Astrocyte (in vitro differentiated cells and primary cell): ENCODE data around the gene CDKN2B-AS1. TPM values are rescaled to one million over a fixed set of nuclear protein-coding genes. Genes with fewer than 3 reads are reported as not detected.

Experiments
- DNase-seq: peaks from one replicate; pipeline ENCODE4 v3.0.0-alpha.2; 2010; ENCODE audit warnings: low read depth
- FAIRE-seq: peaks from 2 replicates; lab custom pipeline; 2011; peaks lifted over from hg19 to GRCh38; lab: Jason Lieb, UNC
- H2AFZ ChIP-seq: 2 replicates; pipeline ENCODE4 v1.6.0; 2012; ENCODE audit warnings: low read depth, low read length, inconsistent platforms
- H3K27ac ChIP-seq: 2 replicates; pipeline ENCODE4 v1.5.1; 2011; ENCODE audit warnings: low read depth, low read length, inconsistent platforms
- H3K27me3 ChIP-seq: 2 replicates; pipeline ENCODE4 v1.6.0; 2011; ENCODE audit warnings: low read length, inconsistent platforms; ENCODE audit not compliant: insufficient read depth
- H3K36me3 ChIP-seq: 2 replicates; pipeline ENCODE4 v1.5.1; 2011; ENCODE audit warnings: low read length, inconsistent platforms; ENCODE audit not compliant: insufficient read depth
- H3K4me1 ChIP-seq: 2 replicates; pipeline ENCODE4 v1.5.1; 2011; ENCODE audit warnings: low read length, inconsistent platforms; ENCODE audit not compliant: insufficient read depth
- H3K4me2 ChIP-seq: 2 replicates; pipeline ENCODE4 v1.6.0; 2012; ENCODE audit warnings: low read length, inconsistent platforms
- H3K4me3 ChIP-seq: 2 replicates; pipeline ENCODE4 v1.5.1; 2011; ENCODE audit warnings: low read depth, mild to moderate bottlenecking, low read length, inconsistent platforms; ENCODE audit not compliant: insufficient read depth
- H3K79me2 ChIP-seq: 2 replicates; pipeline ENCODE4 v1.6.0; 2012; ENCODE audit warnings: mild to moderate bottlenecking, low read length, inconsistent platforms; ENCODE audit not compliant: insufficient read depth
- H3K9ac ChIP-seq: 2 replicates; pipeline ENCODE4 v1.6.0; 2012; ENCODE audit warnings: mild to moderate bottlenecking, low read length, inconsistent platforms
- H3K9me3 ChIP-seq: 2 replicates; pipeline ENCODE4 v1.5.1; 2012; ENCODE audit warnings: low read depth, mild to moderate bottlenecking, low read length, inconsistent platforms; ENCODE audit not compliant: insufficient read depth
- H4K20me1 ChIP-seq: 2 replicates; pipeline ENCODE4 v1.6.0; 2012; ENCODE audit warnings: low read length, inconsistent platforms; ENCODE audit not compliant: insufficient read depth
- H3K27ac Mint-ChIP-seq: one replicate; pipeline ENCODE4 v1.8.0; 2021; ENCODE audit warnings: mild to moderate bottlenecking, mixed read lengths; ENCODE audit not compliant: unreplicated experiment
- H3K27me3 Mint-ChIP-seq: one replicate; pipeline ENCODE4 v1.8.0; 2021; ENCODE audit warnings: low read depth, mixed read lengths; ENCODE audit not compliant: unreplicated experiment
- H3K36me3 Mint-ChIP-seq: one replicate; pipeline ENCODE4 v1.8.0; 2021; ENCODE audit warnings: low read depth, mixed read lengths; ENCODE audit not compliant: unreplicated experiment
- H3K4me1 Mint-ChIP-seq: one replicate; pipeline ENCODE4 v1.8.0; 2021; ENCODE audit warnings: low read depth, mixed read lengths; ENCODE audit not compliant: unreplicated experiment
- H3K4me3 Mint-ChIP-seq: one replicate; pipeline ENCODE4 v1.8.0; 2021; ENCODE audit warnings: mild to moderate bottlenecking, moderate library complexity, mixed read lengths; ENCODE audit not compliant: unreplicated experiment
- H3K9me3 Mint-ChIP-seq: one replicate; pipeline ENCODE4 v1.8.0; 2021; ENCODE audit warnings: mild to moderate bottlenecking, mixed read lengths; ENCODE audit not compliant: unreplicated experiment
- CTCF ChIP-seq: IDR thresholded peaks from 2 replicates; pipeline ENCODE4 v1.5.1; 2011; ENCODE audit warnings: low read depth, mild to moderate bottlenecking, inconsistent platforms, low read length, moderate library complexity; ENCODE audit not compliant: insufficient read depth
- EZH2 ChIP-seq: IDR thresholded peaks from 2 replicates; pipeline ENCODE4 v1.6.1; 2012; ENCODE audit warnings: mild to moderate bottlenecking, low read length, inconsistent platforms; ENCODE audit not compliant: insufficient read depth
- total RNA-seq: library from RNA; stranded (reverse); gene quantifications from 2 replicates; pipeline ENCODE4 v1.2.1, GENCODE V29; 2021

Gene CDKN2B-AS1
- total RNA-seq, 1 donor from 2014 or later = 2.3 TPM

- peaks cover 45% of the 10 kb centered on the region for H3K4me1 Mint-ChIP-seq
- Histone ChIP-seq H3K9ac (peak overlapping the region; percentile 4), H3K27ac (peak overlapping the region; percentile 75)
Measured at GRCh38 chr9:22157276-22157675, 162.7 kb downstream of the CDKN2B-AS1 start.

GRCh38 chr9:22157828-22158227, 163.2 kb downstream of the CDKN2B-AS1 start:
- Histone ChIP-seq H3K79me2 (no peaks in the 10 kb centered on the region), H3K27me3 (no peaks in the 10 kb centered on the region), H4K20me1 (no peaks in the 10 kb centered on the region), H2AFZ (no peak overlapping the region), H3K4me3 (no peak overlapping the region), H3K27ac (peak overlapping the region; percentile 75), H3K4me2 (peak overlapping the region; percentile 27), H3K4me1 (peaks cover 28% of the 10 kb centered on the region), H3K9me3 (no peaks in the 10 kb centered on the region), H3K36me3 (no peaks in the 10 kb centered on the region), H3K9ac (peak overlapping the region; percentile 44)
- no peaks in the 10 kb centered on the region for H3K36me3 Mint-ChIP-seq
- FAIRE-seq (no peak), DNase-seq (no peak)
- peaks cover 43% of the 10 kb centered on the region for H3K4me1 Mint-ChIP-seq
- peak overlapping the region; percentile 4 for H3K27ac Mint-ChIP-seq
- H3K4me3 Mint-ChIP-seq = no peak overlapping the region
- no peaks in the 10 kb centered on the region for H3K27me3 Mint-ChIP-seq
- no peaks in the 10 kb centered on the region for H3K9me3 Mint-ChIP-seq
- TF ChIP-seq EZH2 = no peak
- TF ChIP-seq CTCF = no peak

More at GRCh38 chr9:22157276-22157675, 162.7 kb downstream of the CDKN2B-AS1 start:
- no peaks in the 10 kb centered on the region for H3K36me3 Mint-ChIP-seq
- no peaks in the 10 kb centered on the region for H4K20me1 ChIP-seq
- peak overlapping the region; percentile 14 for H3K27ac Mint-ChIP-seq
- H3K9me3 Mint-ChIP-seq = no peaks in the 10 kb centered on the region
- H3K4me1 ChIP-seq = peaks cover 28% of the 10 kb centered on the region
- no peak overlapping the region for H3K4me3 ChIP-seq
- peak overlapping the region; percentile 1 for H3K4me2 ChIP-seq
- H3K79me2 ChIP-seq = no peaks in the 10 kb centered on the region
- no peaks in the 10 kb centered on the region for H3K36me3 ChIP-seq
- H2AFZ ChIP-seq = no peak overlapping the region
- TF ChIP-seq EZH2 = no peak
- no peak for TF ChIP-seq CTCF
- no peaks in the 10 kb centered on the region for H3K9me3 ChIP-seq
- FAIRE-seq = no peak
- peak; percentile 84 for DNase-seq
- no peaks in the 10 kb centered on the region for H3K27me3 Mint-ChIP-seq
- H3K4me3 Mint-ChIP-seq = no peak overlapping the region
- H3K27me3 ChIP-seq = no peaks in the 10 kb centered on the region

GRCh38 chr9:22158271-22158670, 163.7 kb downstream of the CDKN2B-AS1 start:
- H3K4me1 ChIP-seq = peaks cover 28% of the 10 kb centered on the region
- no peaks in the 10 kb centered on the region for H3K27me3 ChIP-seq
- Mint-ChIP-seq H3K27ac (peak overlapping the region; percentile 4), H3K27me3 (no peaks in the 10 kb centered on the region), H3K9me3 (no peaks in the 10 kb centered on the region), H3K4me1 (peaks cover 40% of the 10 kb centered on the region), H3K4me3 (no peak overlapping the region), H3K36me3 (no peaks in the 10 kb centered on the region)
- H2AFZ ChIP-seq = no peak overlapping the region
- no peaks in the 10 kb centered on the region for H3K36me3 ChIP-seq
- H3K4me2 ChIP-seq = peak overlapping the region; percentile 27
- H4K20me1 ChIP-seq = no peaks in the 10 kb centered on the region
- DNase-seq (no peak), FAIRE-seq (no peak)
- no peaks in the 10 kb centered on the region for H3K79me2 ChIP-seq
- peak overlapping the region; percentile 44 for H3K9ac ChIP-seq
- H3K4me3 ChIP-seq = no peak overlapping the region
- TF ChIP-seq CTCF (no peak), EZH2 (no peak)
- H3K27ac ChIP-seq = peak overlapping the region; percentile 75
- H3K9me3 ChIP-seq = no peaks in the 10 kb centered on the region
